Renal cortical epithelial cell (primary cell): ENCODE results near the gene COG2. TPM values are rescaled to one million over a fixed set of nuclear protein-coding genes. Genes with fewer than 3 reads are reported as not detected.
A peak's percentile ranks its signal among the peaks of the same experiment; 100 is the strongest.
"Not testable (repeated sequence)": the region's sequence is repeated elsewhere in the genome, so short reads cannot be mapped to it uniquely, and the experiment has no call there.

Source experiments
- DNase-seq: peaks from one replicate; pipeline ENCODE4 v3.0.0-alpha.2; 2011; ENCODE audit warnings: low read depth
- total RNA-seq: library from RNA; depleted of rRNA; stranded (reverse); fragments of >200 nt; gene quantifications from 2 replicates; pipeline ENCODE4 v1.2.3, GENCODE V29; 2014

COG2 gene, protein sequence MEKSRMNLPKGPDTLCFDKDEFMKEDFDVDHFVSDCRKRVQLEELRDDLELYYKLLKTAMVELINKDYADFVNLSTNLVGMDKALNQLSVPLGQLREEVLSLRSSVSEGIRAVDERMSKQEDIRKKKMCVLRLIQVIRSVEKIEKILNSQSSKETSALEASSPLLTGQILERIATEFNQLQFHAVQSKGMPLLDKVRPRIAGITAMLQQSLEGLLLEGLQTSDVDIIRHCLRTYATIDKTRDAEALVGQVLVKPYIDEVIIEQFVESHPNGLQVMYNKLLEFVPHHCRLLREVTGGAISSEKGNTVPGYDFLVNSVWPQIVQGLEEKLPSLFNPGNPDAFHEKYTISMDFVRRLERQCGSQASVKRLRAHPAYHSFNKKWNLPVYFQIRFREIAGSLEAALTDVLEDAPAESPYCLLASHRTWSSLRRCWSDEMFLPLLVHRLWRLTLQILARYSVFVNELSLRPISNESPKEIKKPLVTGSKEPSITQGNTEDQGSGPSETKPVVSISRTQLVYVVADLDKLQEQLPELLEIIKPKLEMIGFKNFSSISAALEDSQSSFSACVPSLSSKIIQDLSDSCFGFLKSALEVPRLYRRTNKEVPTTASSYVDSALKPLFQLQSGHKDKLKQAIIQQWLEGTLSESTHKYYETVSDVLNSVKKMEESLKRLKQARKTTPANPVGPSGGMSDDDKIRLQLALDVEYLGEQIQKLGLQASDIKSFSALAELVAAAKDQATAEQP
- total RNA-seq: 25.9 and 39.4 TPM in 2 replicates

DNA sequence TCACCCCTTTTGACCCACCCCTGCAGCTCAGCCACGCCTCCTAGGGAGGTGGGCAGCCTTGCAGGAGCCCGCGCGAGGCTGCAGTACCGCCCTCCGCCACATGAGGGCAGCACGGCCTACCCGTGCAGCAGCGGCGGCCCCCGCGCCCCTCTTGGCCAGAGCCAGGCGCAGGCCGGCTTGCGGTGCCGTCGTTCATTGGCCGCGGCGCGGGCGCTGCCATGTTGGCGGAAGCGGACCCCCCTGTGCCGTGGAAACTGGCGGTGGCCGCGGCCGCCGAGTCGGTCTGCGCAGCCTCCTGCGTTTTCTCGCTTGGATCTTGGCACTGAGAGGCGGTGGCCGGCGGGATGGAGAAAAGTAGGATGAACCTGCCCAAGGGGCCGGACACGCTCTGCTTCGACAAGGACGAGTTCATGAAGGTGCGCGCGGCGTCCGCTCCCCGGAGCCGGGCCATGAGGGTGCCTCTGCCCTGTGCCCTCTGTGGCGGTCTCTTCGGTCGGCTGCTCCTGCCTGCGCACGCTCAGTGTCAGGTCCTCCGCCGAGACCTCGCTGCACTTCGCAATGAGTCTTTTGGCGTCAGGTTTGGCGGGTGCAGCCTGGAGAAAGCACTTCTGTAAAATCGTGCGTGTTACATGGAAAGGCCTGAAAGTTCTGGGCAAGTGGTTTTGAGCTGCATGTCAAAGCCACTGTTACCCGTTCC, at the start of gene COG2:
Gene COG2, plus strand, starts transcription at position 219 of the 697 bp plus-strand sequence. Its CDS starts 126 bp downstream, at position 345.
- peak; percentile 72 for DNase-seq

DNA sequence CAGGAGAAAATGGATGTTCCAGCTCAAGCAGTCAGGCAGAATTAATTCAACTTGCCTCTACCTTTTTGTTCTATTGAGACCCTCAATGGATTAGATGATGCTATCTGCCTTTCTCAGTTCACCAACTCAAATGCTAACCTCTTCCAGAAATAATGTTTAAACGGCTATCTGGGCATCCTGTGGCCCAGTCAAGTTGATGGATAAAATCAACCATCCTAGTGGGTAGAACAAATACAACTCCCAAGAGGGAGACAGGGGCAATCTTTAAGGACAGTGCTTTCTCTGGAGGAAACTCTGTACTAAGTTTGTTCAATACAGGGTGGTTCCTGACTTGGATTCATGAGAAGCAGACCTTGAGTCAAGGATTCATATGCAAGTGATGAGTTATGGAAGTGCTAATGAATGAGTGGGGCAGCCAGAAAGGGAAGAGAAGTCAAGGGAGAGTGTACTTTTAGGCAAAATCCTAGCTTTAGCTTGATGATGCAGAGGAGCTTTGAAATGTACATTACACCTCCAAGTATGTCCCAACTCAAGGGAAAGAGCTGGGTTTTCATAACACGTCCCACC, 49.4 kb upstream of the COG2 start:
- no peak for DNase-seq

DNA sequence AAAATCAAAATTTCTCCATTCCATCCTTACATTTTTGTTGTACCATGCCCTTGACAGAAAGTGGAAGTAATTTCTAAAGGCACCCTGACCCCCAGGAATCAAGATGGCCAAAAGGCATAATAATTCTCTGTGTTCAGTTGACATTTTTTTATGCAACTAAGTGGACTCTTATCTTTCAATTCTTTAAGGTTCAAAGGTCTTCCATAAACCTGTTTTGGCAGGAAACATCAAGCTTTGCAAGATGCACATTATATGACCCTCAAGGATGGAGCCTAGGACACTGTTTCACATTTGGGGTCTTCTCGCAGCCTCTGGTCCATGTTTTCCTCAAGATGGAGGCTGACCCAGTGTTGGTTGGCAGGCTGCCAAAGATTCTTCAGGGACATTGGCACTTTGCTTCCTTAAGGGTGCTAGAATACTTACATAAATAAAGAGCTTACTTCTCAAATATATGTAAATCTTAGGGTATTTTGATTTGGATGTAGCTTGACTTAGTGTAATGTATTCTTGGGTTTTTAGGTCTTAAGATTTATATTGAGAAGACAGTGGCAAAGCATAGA, 48.0 kb upstream of the COG2 start:
- DNase-seq: no peak

DNA sequence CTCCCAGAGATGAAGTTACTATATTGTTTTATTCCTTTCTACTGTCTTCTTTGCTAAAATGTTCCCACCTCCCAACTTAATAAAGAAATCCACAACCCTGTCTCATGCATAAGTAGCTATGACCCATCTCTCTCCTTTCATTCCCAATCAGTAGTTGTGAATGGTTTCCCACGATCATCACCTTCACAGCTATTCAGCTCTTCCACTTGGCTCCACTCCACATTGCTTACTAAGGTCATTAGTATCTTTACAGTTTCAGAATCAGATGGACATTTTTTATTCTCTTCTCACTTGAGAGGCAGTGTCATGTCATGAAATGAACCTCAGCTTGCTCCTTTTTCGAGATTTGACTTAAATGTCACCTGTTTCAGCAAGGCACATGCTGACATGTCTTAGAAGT, 47.1 kb upstream of the COG2 start:
- peak; percentile 61 for DNase-seq

DNA sequence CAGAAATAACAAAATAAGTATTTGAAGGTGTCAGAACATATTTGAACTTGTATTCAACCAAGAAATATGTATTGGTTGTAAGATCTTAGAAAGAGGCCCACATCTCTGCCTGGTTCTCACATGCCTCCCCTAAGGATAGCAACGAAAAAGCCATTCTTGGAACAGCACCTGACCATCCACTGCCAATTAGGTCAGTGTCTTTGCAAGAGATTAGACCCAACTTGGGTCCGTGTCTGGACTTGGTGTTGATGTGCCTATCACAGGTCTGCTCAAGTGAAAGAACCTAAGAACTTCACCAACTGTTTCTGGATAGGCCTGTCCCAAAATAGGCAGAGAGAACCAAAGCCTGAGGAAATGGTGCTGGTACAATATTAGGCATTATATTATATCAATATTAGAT, 46.0 kb upstream of the COG2 start:
- DNase-seq: no peak

DNA sequence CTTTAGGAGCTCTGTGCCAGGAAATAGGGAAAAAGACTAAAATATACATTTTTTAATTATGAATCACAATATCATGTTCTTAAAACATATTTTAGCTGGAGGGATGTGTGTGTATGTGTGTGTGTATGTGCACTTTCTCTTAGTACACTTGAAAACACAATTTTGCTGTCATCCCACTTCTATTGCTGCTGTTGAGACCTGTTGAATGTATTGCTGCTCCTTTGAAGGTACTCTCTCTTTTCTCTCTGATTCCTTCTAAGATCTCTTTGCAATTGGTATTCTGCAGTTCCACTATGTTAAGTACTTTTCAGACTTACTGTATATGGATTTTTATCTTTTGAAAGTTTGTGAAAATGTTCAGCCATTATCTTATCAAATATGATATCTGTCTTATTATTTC, 43.5 kb upstream of the COG2 start:
- DNase-seq: no peak

DNA sequence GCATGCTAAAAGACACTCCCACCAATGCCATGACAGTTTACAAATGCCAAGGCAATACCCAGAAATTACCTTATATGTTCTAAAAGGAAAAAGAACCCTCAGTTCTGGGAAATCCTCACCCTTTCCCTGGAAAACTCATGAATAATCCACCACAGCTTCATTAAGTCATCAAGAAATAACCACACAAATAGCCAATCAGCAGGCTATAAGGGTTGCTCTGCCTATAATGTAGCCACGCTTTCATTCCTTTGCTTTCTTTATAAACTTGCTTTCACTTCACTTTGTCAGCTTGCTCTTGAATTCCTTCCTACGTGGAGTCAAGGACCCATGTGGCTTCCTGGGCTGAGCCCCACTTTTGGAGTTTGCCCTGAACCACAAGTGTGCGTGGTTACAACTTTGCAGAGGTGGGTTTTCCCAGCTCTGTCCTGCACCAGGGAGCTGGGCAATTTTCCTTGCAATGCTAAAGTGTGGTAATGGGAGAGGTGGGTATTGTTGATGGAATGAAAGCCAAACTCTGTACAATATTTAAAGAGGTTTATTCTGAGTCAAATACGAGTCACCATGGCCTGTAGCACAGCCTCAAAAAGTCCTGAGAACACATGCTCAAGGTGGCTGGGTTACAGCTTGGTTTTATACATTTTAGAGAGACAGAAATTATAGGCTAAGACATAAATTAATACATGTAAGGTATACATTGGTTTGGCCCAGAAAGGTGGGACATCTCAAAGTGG, 42.2 kb upstream of the COG2 start:
- DNase-seq: peak; percentile 79

DNA sequence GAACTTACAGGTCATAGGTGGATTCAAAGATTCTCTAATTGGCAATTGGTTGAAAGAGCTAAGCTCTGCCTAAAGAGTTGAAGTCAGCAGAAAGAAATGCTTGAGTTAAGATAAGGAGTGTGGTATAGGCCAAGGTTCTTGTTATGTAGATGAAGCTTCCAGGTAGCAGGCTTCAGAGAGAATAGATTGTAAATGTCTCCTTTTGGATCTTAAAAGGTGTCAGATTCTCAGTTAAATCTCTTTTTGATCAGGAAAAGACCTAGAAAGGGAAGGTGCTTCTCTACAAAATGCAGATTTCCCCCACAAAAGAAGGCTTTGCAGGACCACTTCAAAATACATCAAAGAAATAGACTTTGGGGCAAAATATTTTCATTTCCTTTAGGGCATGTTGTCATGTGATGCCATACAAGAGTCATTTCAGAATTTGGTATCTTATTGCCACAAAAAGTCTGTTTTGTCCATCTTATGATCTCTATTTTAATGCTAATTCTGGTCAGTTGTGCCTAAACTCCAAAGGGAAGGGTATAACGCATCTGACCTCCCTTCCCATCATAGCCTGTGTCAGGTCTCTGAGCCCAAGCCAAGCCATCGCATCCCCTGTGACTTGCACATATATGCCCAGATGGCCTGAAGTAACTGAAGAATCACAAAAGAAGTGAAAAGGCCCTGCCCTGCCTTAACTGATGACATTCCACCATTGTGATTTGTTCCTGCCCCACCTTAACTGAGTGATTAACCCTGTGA, 41.5 kb upstream of the COG2 start:
- not testable (repeated sequence) for DNase-seq

DNA sequence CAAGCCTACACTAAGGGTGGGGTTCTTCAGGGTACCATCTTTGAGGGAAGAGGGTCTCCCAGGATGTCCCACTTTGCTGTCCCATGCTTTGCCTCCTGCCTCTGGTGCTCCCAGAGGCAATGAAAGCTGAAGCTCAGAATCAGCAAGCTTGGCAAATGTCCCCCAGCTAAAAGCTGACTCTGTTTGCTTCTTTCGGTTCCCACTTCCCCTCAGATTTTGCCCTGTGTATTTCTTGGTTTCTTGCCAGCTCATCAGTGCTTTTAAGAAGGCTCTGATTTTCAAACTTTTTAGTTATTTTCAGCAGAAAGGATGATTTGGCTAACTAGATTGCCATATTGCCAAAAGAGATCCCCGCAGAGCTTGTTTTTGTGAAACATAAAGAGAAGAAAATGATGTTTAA, 33.1 kb upstream of the COG2 start:
- DNase-seq: no peak

DNA sequence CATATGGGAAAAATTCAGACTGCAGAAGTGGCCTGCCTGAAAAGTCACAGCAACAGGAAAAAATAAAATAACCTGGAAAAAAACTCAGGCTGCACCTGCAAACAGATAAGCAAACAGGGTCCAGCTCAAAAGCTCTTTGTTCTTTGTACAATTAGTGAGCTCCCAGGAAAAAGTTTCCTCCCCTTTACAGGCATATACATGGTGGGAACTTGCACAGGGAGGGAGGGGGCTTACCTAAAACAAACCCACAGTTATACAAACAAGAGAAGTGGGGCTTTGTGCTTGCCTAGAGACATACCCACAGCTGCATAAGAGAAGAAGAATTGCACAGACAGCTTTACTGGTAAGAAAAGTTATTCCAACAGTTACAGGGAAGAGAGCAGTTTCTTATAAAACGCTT, 31.7 kb upstream of the COG2 start:
- no peak for DNase-seq

DNA sequence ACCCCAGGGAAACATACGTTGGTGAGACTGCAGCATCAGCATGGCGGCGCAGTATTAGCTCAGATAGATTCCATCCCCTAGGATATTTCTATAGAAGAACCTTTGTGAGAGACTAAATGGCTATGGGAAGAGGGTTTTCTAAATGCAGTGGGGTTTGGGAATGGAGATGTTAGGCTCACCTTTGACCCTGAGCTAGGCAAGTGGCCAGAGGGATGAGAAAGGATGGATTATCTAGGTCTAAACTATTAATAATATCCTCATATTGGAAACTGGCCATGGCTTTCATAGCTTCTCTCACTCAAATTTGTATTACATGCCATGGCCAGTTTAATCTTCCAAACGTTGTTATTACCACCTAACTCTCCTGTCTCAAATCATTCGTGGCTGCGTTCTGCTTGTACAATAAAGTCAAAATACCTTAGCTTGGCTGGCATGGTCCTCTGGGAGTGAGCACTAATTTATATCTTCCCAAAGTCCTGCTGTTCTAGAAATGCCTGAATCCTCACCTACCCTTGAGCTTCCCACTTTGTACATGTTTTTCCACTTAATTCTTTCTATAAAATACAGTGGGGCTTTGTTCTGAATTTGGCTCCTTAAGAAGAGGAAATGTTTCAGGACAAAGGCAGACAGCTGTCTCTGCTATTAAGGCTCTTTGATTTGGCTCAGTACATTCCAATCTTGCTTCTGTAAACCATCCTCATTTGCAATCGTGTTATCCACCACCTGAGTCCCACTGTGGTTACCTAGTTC, 31.0 kb upstream of the COG2 start:
- no peak for DNase-seq

DNA sequence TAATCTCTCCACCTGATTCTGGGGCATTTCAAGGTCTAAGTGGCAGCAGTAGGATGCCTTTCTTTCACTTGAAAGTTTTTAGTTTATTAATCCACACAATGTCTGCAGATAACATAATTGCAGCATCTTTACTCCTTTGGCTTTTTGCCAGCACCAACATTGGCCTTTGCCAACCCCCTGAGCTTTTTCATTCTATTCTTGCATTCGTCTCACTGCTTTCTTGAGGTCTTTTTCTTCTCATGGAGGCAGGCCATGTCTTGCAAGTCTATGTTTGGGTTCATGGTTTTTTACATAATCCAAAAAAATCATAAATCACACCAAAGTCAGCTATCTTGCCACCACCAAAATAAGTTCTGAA, 30.4 kb upstream of the COG2 start:
- no peak for DNase-seq

DNA sequence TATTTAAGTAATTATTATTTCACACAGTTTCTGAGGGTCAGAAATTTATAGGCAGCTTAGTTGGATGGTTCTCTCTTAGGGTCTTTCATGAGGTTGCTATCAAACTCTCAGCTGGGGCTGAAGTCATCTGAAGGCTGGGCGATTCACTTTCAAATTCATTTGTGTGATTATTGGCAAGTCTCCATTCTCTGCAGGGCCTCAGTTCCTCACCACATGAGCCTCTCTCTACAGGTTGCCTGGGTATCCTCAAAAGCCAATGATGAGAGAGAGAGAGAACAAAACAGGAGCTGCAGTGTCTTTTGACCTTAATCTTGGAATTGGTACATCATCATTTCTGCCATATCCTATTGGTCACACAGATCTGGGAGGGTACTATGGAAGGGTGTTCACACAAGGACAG, 29.6 kb upstream of the COG2 start:
- no peak for DNase-seq

DNA sequence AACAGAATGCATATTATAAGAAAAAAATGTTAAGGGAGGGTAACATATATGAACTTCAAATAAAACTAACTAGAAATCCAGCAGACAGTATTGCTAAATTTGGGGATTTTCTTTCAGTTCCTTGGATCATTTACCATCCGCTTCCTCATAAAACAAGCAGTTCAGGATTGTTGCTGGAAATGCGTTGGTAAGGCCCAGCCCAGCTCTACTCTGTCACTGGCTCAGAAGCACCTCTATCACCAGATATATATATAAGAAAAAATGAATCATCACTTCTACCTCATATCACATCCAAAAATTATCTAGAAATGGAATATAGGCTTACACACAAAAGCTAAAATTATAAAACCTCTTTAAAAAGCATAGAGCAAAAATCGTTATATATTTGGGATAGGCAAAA, 28.2 kb upstream of the COG2 start:
- no peak for DNase-seq

DNA sequence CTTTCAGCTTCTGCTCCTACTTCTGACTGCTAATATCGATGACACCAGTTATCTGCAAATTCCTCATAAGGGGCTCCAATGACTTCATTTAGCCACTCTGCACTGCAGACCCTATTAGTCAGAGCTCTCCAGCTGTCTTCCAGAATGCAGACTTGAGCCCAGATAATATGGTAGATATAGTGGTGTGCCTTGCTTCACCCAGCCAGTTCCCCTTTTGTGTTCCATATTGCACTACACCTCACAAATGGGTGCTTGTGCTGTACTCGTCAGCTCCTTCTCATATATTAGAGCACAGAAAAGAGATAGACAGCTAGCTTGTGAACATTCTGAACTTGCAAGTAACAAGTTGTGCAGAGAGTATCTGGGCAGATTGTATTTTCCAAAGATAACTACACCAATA, 23.7 kb upstream of the COG2 start:
- DNase-seq: no peak

DNA sequence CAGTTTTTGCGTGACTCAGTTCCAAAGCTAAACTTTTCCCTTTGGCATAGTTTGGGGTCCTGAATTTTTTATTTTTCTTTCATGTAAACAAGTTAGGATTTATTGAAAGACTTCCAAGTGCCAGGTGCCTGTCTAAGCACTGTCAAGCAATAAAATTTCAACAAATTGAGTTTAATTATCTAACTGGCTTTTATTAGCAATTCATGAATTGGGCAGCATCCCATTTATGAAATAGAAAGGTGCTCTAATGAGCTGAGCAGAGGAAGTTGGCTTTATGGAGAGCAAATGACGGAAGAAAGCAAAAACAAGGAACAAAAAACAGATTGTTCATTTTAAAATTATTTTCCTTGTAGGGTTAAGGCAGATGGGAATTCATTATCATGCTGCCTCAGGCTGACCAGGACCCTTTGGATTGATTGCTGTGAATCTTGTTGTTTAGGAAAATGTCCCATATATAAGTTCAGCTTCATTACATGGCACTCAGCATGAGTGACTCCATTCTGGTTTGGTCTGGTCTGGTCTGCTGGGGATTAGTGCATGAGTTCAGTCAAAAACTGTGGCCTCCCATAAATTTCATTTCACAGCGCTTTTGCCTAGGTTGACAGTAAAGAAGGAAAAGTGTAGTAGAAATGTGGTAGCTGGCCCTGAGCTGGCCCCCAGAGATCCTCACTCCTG, 21.5 kb upstream of the COG2 start:
- DNase-seq: no peak

DNA sequence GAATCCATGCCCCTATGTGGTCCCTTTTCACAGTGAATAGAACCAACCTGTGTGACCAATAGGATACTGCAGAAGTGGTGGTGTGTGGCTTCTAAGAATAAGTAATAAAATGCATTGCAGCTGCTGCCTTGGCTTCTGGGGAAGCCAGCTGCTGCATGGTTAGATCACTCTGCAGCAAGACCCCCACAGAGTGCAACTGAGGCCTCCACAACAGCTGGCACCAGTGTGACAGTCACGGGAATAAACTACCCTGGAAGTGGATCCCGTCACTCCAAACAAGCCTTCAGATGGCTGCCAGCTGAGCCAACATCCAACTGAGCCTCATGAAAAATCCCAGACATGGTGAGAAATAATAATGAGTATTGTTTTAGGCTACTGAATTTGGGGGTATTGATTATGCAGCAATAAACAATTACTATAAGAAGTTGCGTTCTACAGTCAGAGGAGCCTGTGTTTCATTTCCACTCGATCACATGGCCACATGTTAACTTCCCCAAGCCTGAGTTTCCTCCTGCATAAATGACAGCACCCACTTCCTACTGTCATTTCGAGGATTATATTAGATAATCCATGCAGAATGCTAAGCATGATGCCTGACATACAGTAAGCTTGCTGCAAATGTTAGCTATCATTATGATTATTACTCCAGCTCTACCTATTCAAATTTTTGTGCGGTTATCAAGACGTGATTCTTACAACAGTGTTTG, 20.8 kb upstream of the COG2 start:
- DNase-seq: no peak

DNA sequence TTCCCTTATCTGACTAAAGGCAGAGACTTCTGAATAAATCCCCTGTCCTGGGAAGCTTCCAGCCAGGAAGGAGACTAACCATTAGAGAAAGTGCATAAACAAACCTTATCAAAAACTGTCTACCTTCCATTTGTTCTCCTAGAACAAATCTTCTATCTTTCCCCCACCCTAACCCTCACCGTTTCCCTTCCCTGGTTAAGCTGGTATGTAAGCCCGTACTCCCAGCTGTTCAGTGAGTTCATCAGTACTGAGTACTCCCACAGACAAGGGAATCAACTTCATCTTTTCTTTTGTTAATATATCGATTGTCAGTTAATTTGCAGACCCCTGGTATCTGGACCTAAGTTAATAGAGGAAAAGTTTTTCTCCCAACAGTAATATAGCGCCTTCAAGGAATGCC, 20.1 kb upstream of the COG2 start:
- no peak for DNase-seq
